ENCODE measurements around the gene PCCA.

DNA sequence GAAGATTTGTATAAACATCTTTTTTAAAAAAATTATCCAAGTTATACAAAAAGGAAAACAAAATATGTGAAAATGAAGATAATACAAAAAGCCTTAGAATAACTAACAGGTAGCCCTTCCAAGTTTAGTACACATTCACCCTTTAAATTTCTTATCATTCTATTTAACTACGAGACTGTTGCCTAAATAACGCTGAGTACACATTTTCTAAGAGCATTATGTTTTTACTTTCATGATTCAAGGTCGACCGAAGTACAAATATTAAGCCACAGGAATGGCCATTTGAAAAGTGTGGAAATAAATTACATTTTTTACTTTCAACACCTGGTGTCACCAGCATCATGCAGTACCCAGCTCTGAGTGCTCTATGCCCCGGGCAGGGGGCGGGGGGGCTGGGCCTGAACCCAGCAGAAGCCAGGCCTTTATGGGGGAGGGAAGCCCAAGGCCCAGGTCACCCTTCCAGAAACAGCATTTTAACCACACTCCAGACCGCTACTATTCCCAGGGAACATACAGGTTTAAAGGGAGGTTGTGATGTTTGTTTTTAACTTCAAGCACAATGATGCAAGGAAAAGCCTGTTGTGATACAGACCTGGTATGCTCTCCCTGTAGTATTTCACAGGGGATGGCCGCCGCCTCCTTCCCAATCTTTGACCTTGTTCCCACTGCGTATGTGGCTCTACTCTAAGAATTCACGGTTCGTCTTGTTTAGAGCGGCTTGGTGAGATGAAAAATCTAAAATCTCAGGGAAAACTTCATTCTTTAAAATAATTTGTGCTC lies 475.7 kb downstream of the PCCA start:
- TF ChIP-seq, protein P1, sequence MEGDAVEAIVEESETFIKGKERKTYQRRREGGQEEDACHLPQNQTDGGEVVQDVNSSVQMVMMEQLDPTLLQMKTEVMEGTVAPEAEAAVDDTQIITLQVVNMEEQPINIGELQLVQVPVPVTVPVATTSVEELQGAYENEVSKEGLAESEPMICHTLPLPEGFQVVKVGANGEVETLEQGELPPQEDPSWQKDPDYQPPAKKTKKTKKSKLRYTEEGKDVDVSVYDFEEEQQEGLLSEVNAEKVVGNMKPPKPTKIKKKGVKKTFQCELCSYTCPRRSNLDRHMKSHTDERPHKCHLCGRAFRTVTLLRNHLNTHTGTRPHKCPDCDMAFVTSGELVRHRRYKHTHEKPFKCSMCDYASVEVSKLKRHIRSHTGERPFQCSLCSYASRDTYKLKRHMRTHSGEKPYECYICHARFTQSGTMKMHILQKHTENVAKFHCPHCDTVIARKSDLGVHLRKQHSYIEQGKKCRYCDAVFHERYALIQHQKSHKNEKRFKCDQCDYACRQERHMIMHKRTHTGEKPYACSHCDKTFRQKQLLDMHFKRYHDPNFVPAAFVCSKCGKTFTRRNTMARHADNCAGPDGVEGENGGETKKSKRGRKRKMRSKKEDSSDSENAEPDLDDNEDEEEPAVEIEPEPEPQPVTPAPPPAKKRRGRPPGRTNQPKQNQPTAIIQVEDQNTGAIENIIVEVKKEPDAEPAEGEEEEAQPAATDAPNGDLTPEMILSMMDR (IDR thresholded peaks at IDR 0.05; ENCODE audit: extremely low read depth in 1 of 2, insufficient read depth in 1 of 2, low read depth in 1 of 2, low read length in 2 of 2), result no peak
- TF ChIP-seq POLR2AphosphoS5 (IDR thresholded peaks at IDR 0.05; ENCODE audit: insufficient read depth, low read depth, low read length) (no peak), POLR2A (IDR thresholded peaks at IDR 0.05; ENCODE audit: low read depth, low read length) (no peak), FOS (IDR thresholded peaks at IDR 0.05; ENCODE audit: borderline replicate concordance, insufficient read depth, low read length) (no peak), EZH2 (IDR thresholded peaks at IDR 0.05; ENCODE audit: borderline replicate concordance, low read depth, low read length, severe bottlenecking) (no peak)
